ENCODE data around the gene SLC39A9. TPM values are rescaled to one million over a fixed set of nuclear protein-coding genes. Genes with fewer than 3 reads are reported as not detected.

Gene SLC39A9
- total RNA-seq, 1 experiment from 2014 or later = 80.2 TPM

- no peaks in the 10 kb centered on the region for H3K36me3 ChIP-seq (ENCODE audit: control insufficient read depth in 1 of 2, insufficient read depth in 2 of 2, low read length in 2 of 2)
- H2AFZ ChIP-seq (ENCODE audit: low read depth, low read length, poor library complexity, severe bottlenecking) = no peak overlapping the region
- ATAC-seq (no peak), DNase-seq (ENCODE audit: low read depth, low spot score) (no peak)
- H3K4me1 ChIP-seq (ENCODE audit: control insufficient read depth in 1 of 2, insufficient read depth in 2 of 2, low read length in 2 of 2) = no peaks in the 10 kb centered on the region
- no peak overlapping the region for H3K4me2 ChIP-seq (ENCODE audit: low read length)
- H3K79me2 ChIP-seq (ENCODE audit: insufficient read depth, low read length) = peaks cover 98% of the 10 kb centered on the region
- BruUV-seq (replicated peaks) = no TSS peak
- ChIA-PET POLR2A (interaction anchor here (0.8 kb wide), 1 partner anchor 1966 kb away, joined by 3 read pairs; no protein-coding TSS in a partner anchor), RAD21 (ENCODE audit: low non-redundant PET in 1 of 2, low total read pairs in 2 of 2, uncharacterized antibody in 2 of 2, unreplicated experiment in 2 of 2) (no interaction called here), CTCF (no interaction called here)
- no peaks in the 10 kb centered on the region; the same call in 1 of the 2 replicates for H4K20me1 ChIP-seq (ENCODE audit: insufficient read depth)
- no peak overlapping the region for H3K9ac ChIP-seq (ENCODE audit: low read length)
- H3K4me3 ChIP-seq (replicated peaks in 1 of 2; ENCODE audit: low read depth in 1 of 2, low read length in 2 of 2) = no peak overlapping the region
- intact Hi-C loops (cut with micrococcal nuclease) = no loop called here
- H3K27me3 ChIP-seq (ENCODE audit: insufficient read depth, low read length) = no peaks in the 10 kb centered on the region
- TF ChIP-seq SRF (IDR thresholded peaks at IDR 0.05; ENCODE audit: low read depth) = no peak
- no peak for TF ChIP-seq RAD21 (IDR thresholded peaks at IDR 0.05; ENCODE audit: low read depth)
- TF ChIP-seq JUND (IDR thresholded peaks at IDR 0.05) = no peak
- TF ChIP-seq EGR1 (IDR thresholded peaks at IDR 0.05; ENCODE audit: low read depth) = no peak
- no peak overlapping the region for H3K27ac ChIP-seq (ENCODE audit: low read depth, low read length)
- no peaks in the 10 kb centered on the region for H3K9me3 ChIP-seq (ENCODE audit: control insufficient read depth in 1 of 2, insufficient read depth in 1 of 2, low read depth in 1 of 2, low read length in 2 of 2)
- H3K9me2 ChIP-seq (ENCODE audit: insufficient read depth) = no peaks in the 10 kb centered on the region
Observed at GRCh38 chr14:69405762-69406161, 7.3 kb downstream of the SLC39A9 start.

DNA sequence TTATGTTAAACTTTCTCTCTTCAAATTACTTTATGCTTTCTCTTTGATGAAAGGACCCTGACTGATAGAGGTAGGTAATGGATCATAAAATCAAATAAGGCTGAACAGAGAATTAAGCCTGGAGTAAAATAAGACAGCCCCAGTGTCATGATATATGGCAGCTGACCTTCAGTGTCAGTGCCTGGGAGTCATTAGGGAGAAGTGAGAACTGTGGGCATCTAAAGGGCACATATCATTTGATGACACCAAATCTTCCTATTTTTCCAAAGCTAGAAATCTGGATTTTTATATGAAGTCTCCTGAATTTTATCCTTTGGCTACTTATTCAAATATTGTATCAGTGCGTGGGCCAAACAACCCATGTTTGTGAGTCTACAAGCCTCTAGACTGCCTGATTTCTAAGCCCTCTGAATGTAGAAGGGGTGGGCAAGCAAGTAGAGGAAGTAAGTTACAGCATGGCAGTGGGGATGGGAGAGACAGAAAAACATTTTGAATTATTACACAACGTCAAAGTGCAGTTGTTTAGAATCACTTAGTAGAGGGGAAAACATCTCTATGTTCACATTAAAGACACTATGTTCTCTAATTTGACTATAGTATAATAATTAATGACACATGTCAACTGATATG lies 10.0 kb downstream of the SLC39A9 start:
- RAD21 ChIA-PET (ENCODE audit: low non-redundant PET in 1 of 2, low total read pairs in 2 of 2, uncharacterized antibody in 2 of 2, unreplicated experiment in 2 of 2) = no interaction called here
- BruUV-seq (replicated peaks) = no TSS peak

More for the DNA sequence above, 10.0 kb downstream of the SLC39A9 start:
- CTCF ChIA-PET = no interaction called here
- POLR2A ChIA-PET = no interaction called here
- DNase-seq (ENCODE audit: low read depth, low spot score) (no peak), ATAC-seq (no peak)
- Histone ChIP-seq H3K9ac (ENCODE audit: low read length) (no peak overlapping the region), H3K4me3 (replicated peaks in 1 of 2; ENCODE audit: low read depth in 1 of 2, low read length in 2 of 2) (no peak overlapping the region), H3K79me2 (ENCODE audit: insufficient read depth, low read length) (peaks cover 92% of the 10 kb centered on the region), H2AFZ (ENCODE audit: low read depth, low read length, poor library complexity, severe bottlenecking) (no peak overlapping the region), H4K20me1 (ENCODE audit: insufficient read depth) (peaks cover 5% of the 10 kb centered on the region; the same call in 1 of the 2 replicates), H3K4me2 (ENCODE audit: low read length) (no peak overlapping the region), H3K4me1 (ENCODE audit: control insufficient read depth in 1 of 2, insufficient read depth in 2 of 2, low read length in 2 of 2) (no peaks in the 10 kb centered on the region), H3K27ac (ENCODE audit: low read depth, low read length) (no peak overlapping the region), H3K27me3 (ENCODE audit: insufficient read depth, low read length) (no peaks in the 10 kb centered on the region), H3K9me3 (ENCODE audit: control insufficient read depth in 1 of 2, insufficient read depth in 1 of 2, low read depth in 1 of 2, low read length in 2 of 2) (no peaks in the 10 kb centered on the region), H3K9me2 (ENCODE audit: insufficient read depth) (no peaks in the 10 kb centered on the region), H3K36me3 (ENCODE audit: control insufficient read depth in 1 of 2, insufficient read depth in 2 of 2, low read length in 2 of 2) (no peaks in the 10 kb centered on the region)
- intact Hi-C loops (cut with micrococcal nuclease) = no loop called here
- TF ChIP-seq, protein P1, sequence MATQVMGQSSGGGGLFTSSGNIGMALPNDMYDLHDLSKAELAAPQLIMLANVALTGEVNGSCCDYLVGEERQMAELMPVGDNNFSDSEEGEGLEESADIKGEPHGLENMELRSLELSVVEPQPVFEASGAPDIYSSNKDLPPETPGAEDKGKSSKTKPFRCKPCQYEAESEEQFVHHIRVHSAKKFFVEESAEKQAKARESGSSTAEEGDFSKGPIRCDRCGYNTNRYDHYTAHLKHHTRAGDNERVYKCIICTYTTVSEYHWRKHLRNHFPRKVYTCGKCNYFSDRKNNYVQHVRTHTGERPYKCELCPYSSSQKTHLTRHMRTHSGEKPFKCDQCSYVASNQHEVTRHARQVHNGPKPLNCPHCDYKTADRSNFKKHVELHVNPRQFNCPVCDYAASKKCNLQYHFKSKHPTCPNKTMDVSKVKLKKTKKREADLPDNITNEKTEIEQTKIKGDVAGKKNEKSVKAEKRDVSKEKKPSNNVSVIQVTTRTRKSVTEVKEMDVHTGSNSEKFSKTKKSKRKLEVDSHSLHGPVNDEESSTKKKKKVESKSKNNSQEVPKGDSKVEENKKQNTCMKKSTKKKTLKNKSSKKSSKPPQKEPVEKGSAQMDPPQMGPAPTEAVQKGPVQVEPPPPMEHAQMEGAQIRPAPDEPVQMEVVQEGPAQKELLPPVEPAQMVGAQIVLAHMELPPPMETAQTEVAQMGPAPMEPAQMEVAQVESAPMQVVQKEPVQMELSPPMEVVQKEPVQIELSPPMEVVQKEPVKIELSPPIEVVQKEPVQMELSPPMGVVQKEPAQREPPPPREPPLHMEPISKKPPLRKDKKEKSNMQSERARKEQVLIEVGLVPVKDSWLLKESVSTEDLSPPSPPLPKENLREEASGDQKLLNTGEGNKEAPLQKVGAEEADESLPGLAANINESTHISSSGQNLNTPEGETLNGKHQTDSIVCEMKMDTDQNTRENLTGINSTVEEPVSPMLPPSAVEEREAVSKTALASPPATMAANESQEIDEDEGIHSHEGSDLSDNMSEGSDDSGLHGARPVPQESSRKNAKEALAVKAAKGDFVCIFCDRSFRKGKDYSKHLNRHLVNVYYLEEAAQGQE (IDR thresholded peaks at IDR 0.05; ENCODE audit: low read depth) = no peak
- no peak for TF ChIP-seq CEBPB (IDR thresholded peaks at IDR 0.05; ENCODE audit: low read depth)
- TF ChIP-seq MAX (IDR thresholded peaks at IDR 0.05) = no peak
- no peak for TF ChIP-seq ZBTB33 (IDR thresholded peaks at IDR 0.05; ENCODE audit: extremely low read depth, insufficient replicate concordance, low read length)
- TF ChIP-seq SRF (IDR thresholded peaks at IDR 0.05; ENCODE audit: low read depth) = no peak
- no peak for TF ChIP-seq POLR2AphosphoS5 (IDR thresholded peaks at IDR 0.05; ENCODE audit: low read depth, low read length)
- TF ChIP-seq JUND (IDR thresholded peaks at IDR 0.05) = no peak
- no peak for TF ChIP-seq RAD21 (IDR thresholded peaks at IDR 0.05; ENCODE audit: low read depth)
- TF ChIP-seq CBX3 (IDR thresholded peaks at IDR 0.05; ENCODE audit: low read depth) = no peak
- TF ChIP-seq ZFX (IDR thresholded peaks at IDR 0.05) = no peak
- no peak for TF ChIP-seq TCF7L2 (IDR thresholded peaks at IDR 0.05; ENCODE audit: borderline replicate concordance, extremely low read depth, insufficient read depth, insufficient read length)
